Ectodermal cell (in vitro differentiated cells): ENCODE measurements around the gene JPH3.

ENCODE experiments used
- H3K27ac ChIP-seq: 2 replicates; pipeline ENCODE4 v1.7.0; 2013; ENCODE audit warnings: mild to moderate bottlenecking, low read depth, low read length; ENCODE audit not compliant: insufficient read depth, poor library complexity, severe bottlenecking
- H3K27me3 ChIP-seq: 2 replicates; pipeline ENCODE4 v1.7.0; 2013; ENCODE audit warnings: mild to moderate bottlenecking, low read length; ENCODE audit not compliant: insufficient read depth, control insufficient read depth, poor library complexity, severe bottlenecking
- H3K36me3 ChIP-seq: one replicate; pipeline ENCODE4 v1.7.0; 2013; ENCODE audit warnings: low read length; ENCODE audit not compliant: control insufficient read depth, insufficient read depth
- H3K4me1 ChIP-seq: one replicate; pipeline ENCODE4 v1.7.0; 2013; ENCODE audit warnings: low read length; ENCODE audit not compliant: control insufficient read depth, insufficient read depth
- H3K4me3 ChIP-seq: 2 replicates; pipeline ENCODE4 v1.7.0; 2013; ENCODE audit warnings: low read depth, low read length, control low read depth; ENCODE audit not compliant: insufficient read depth
- H3K9me3 ChIP-seq: 2 replicates; pipeline ENCODE4 v1.7.0; 2013; ENCODE audit warnings: mild to moderate bottlenecking, low read length, moderate library complexity; ENCODE audit not compliant: control insufficient read depth
- WGBS, 2 experiments: methylation state at CpG; one replicate each; pipeline ENCODE4 v1.1.7; 2013; ENCODE audit warnings: missing lambda C conversion rate in 2 of 2; 5-methylcytosine and 5-hydroxymethylcytosine counted together

Gene JPH3

DNA sequence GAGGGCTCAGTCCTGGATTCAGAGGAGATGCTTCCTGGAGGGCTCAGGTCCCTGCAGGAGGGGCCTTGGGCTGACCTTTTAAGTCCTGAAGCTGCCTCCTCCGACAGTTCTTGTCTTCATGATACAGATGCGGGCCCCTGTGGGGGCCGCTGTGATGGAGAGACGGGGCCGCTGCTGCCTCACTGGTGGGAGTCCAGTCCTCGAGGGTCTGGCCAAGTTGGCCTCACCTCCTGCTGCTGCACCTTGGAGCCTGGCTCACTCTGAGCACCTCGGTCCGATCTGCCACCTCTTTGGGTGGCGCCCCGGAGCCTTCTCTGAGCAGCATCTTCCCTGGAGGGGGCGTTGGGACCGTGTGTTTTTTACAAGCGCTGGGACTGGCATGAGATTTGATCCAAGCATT is 84.4 kb downstream of the JPH3 start:
- no peak overlapping the region for H3K4me3 ChIP-seq
- H3K36me3 ChIP-seq = no peaks in the 10 kb centered on the region
- no peak overlapping the region for H3K27ac ChIP-seq
- no peaks in the 10 kb centered on the region for H3K9me3 ChIP-seq
- H3K27me3 ChIP-seq = no peaks in the 10 kb centered on the region
- WGBS, 2 experiments = 86 to 87% methylated on average over 13 of the region's 13 CpGs
- H3K4me1 ChIP-seq = no peaks in the 10 kb centered on the region

DNA sequence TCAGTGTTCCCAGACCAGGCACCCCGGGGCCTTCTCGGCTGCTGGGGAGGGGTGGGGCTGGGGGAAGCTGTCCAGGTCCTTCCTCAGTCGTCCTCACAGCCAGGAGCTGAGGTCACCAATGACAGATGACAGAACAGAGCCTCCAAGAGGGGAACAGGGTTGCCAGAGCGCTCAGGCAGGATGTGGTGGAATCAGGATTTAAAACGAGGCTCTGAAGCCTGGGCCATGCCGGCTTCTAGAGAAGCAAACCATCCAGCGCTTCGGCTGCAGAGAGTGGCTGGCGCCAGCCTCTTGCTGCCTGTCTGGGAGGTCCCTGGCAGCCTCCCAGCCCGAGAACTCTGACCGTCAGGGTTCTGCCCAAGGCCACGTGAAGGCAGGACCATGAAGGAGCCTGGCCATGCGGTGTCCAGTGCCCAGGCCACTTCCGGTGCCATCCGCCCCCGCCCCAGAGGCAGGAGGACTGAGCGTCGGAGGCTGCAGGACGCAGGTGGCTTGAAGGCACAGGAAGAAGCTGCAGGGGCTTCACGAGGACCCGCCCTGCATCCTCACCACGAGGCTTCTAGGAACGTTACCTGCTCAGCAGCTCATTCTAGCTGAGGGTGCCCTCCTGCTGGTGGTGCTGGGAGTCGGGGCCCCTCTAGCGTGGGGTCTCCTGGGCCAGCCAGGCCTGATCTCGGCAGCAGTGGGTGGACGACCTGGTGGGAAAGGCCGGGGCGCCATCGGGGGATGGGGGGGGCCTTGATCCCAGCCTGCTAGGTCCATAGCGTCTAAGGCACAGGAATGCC is 85.0 kb downstream of the JPH3 start:
- 93 to 94% methylated on average over 31 of the region's 31 CpGs for WGBS, 2 experiments
- no peaks in the 10 kb centered on the region for H3K36me3 ChIP-seq
- no peaks in the 10 kb centered on the region for H3K4me1 ChIP-seq
- H3K27me3 ChIP-seq = no peaks in the 10 kb centered on the region
- H3K4me3 ChIP-seq = no peak overlapping the region
- no peaks in the 10 kb centered on the region for H3K9me3 ChIP-seq
- H3K27ac ChIP-seq = no peak overlapping the region

DNA sequence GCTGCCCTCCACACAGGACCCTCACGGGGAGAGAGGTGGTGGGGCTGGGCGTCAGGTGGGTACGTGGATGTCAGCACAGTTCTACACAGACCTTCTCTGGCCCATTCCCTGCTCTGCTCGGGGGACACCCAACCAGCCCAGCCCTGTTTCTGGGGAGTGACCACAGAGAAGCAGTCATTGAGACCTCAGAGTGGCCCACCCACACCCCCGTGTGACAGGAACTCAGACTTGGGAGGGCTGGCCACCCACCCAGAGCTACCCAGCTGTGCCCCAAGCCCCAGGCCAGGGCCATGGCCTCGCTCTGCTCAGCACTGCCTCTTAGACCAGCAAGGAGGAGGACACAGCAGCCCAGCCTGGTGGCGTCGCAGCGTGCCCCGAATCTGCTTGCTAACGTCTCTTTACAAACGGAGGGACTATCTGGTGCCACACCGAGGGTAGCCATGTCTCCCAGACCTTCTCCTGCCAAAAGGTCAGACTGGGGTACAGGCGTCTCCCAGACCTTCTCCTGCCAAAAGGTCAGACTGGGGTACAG is 85.8 kb downstream of the JPH3 start:
- Histone ChIP-seq H3K27ac (no peak overlapping the region), H3K36me3 (no peaks in the 10 kb centered on the region), H3K4me3 (no peak overlapping the region), H3K4me1 (no peaks in the 10 kb centered on the region), H3K27me3 (no peaks in the 10 kb centered on the region), H3K9me3 (no peaks in the 10 kb centered on the region)
- WGBS, 2 experiments = 90 to 92% methylated on average over 14 of the region's 14 CpGs

DNA sequence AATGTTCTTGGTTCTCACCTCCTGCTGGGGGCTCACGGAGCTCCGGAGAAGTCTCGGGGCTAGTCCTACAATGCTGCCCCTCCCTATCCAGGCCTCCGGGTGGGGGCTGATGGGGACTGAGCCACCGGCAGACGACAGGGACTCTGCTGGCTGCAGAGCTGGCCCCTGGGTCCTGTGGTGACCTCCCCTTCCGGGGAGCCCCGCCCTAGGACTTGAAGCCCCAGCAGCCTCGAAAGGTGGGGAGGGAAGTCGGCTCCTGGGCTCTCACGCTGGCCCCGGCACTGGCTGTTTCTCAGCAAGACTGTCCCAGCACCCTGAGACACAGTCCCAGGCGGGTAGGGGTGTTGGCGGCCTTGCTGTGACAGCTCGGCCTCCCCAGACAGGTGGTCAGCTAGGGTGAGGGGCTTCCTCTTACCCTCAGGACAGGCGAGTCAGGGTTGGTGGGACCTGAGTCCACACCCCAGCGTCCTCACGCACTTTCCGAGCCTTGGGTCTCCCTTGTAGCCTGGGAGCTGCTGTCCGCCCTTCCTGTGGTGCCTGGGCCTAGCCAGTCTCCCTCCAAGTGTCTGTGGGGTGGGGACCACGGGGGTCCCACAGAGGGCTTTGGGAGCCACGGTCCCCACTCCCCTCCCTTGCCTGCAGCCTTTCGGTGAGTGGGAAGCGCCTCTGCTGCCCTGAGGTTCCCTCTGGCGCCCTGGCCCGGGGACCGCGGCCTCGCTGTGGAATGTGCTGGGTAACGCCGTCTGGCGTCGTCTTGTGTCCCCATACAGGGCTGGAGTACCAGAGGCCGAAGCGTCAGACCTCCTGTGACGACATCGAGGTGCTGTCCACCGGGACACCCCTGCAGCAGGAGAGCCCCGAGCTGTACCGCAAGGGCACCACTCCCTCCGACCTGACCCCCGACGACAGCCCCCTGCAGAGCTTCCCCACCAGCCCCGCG is 86.8 kb downstream of the JPH3 start:
- Histone ChIP-seq H3K4me3 (no peak overlapping the region), H3K27ac (no peak overlapping the region), H3K27me3 (no peaks in the 10 kb centered on the region), H3K4me1 (no peaks in the 10 kb centered on the region), H3K36me3 (no peaks in the 10 kb centered on the region), H3K9me3 (no peaks in the 10 kb centered on the region)
- WGBS, 2 experiments = 94 to 95% methylated on average over 45 of the region's 45 CpGs

DNA sequence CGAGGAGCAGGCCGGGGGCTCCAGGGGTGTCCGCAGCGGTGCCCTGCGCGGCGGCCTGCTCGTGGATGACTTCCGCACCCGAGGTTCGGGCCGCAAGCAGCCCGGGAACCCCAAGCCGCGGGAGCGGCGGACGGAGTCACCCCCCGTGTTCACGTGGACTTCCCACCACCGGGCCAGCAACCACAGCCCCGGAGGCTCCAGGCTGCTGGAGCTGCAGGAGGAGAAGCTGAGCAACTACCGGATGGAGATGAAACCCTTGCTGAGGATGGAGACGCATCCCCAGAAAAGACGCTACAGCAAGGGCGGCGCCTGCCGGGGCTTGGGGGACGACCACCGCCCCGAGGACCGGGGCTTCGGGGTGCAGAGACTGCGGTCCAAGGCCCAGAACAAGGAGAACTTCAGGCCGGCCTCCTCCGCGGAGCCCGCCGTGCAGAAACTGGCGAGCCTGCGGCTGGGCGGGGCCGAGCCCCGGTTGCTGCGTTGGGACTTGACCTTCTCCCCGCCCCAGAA is 87.7 kb downstream of the JPH3 start:
- 96% methylated on average over 46 of the region's 46 CpGs for WGBS, 2 experiments
- Histone ChIP-seq H3K27ac (no peak overlapping the region), H3K4me1 (no peaks in the 10 kb centered on the region), H3K36me3 (no peaks in the 10 kb centered on the region), H3K27me3 (no peaks in the 10 kb centered on the region), H3K9me3 (no peaks in the 10 kb centered on the region), H3K4me3 (no peak overlapping the region)

DNA sequence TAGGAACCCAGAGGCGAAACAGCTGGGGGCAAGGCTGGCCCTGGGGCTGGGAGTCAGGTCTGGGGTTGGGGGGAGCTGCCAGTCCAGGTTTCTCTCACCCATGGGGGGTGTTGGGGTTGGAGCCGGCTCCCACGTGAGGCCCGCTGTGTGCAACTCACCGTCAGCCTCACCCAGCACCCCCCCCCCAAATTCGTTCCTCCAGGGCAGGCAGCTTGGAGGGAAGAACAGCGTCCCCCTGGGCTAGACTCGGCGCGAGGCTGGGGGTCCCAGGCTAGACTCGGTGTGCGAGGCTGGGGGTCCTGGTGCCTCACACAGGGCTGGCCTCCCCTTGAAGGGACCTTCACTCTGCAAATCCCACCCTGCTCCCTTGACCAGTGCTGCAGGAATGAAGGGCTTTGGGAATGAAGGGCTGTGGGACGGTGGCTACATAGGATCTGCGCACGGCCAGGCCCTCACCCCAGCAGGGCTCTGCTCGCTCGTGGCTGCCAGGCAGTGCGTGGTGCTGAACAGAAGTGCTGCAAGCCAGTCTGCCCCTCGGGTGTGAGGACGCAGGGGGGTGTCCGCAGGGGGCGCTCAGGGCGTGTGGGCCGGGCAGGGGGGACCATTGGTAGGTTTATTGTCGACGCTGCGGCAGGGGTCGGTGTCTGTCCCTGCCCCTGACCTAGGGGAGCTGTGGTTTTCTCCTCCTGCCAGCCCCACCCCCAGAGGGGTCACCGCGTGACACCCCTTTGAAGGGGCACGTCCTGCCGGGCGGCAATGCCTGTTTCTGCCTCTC is 88.8 kb downstream of the JPH3 start:
- H3K4me3 ChIP-seq = no peak overlapping the region
- no peak overlapping the region for H3K27ac ChIP-seq
- 88 to 89% methylated on average over 33 of the region's 33 CpGs for WGBS, 2 experiments
- no peaks in the 10 kb centered on the region for H3K27me3 ChIP-seq
- no peaks in the 10 kb centered on the region for H3K9me3 ChIP-seq
- no peaks in the 10 kb centered on the region for H3K36me3 ChIP-seq
- H3K4me1 ChIP-seq = no peaks in the 10 kb centered on the region

DNA sequence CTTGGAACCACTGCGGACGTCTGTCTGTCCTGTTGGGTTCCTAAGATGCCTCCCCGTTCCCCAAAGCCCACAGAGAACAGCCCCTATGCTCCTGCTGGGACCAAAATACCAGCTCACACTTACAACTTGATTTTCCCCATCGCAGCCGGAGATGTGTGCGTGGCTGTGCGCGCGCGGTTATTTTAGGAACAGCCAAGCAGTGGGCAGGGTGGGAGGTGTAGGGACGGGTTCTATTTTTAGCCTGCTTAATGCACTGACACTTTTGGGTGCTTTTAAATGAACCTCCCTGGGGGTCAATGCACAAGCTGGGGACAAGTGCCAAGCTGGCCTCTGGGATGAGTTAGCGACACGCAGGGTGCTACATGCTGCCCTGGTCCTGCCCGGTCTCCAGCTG is 89.4 kb downstream of the JPH3 start:
- Histone ChIP-seq H3K4me1 (no peaks in the 10 kb centered on the region), H3K27ac (no peak overlapping the region), H3K27me3 (no peaks in the 10 kb centered on the region), H3K9me3 (no peaks in the 10 kb centered on the region), H3K36me3 (no peaks in the 10 kb centered on the region), H3K4me3 (no peak overlapping the region)
- 90 to 93% methylated on average over 14 of the region's 14 CpGs for WGBS, 2 experiments

DNA sequence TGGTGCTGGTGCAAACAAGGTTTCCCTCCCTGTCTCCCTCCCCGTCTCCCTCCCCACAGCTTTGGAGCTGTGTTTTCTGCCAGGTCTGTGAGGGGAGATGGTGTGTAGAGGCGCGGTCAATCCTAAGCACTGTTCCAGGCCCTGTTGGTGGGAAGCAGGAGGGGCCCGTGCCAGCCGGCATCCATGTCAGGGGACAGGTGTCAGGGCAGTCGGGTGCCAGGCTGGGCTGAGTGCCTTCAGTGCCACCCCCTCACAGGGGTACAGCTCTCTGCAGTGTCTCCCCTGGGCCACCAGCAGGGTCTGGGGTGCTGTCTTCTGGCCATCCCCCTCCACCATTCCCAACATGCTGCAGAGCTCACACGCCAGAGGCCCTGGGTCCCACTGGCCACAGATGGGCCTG is 89.9 kb downstream of the JPH3 start:
- H3K4me3 ChIP-seq = no peak overlapping the region
- 93 to 95% methylated on average over 7 of the region's 7 CpGs for WGBS, 2 experiments

DNA sequence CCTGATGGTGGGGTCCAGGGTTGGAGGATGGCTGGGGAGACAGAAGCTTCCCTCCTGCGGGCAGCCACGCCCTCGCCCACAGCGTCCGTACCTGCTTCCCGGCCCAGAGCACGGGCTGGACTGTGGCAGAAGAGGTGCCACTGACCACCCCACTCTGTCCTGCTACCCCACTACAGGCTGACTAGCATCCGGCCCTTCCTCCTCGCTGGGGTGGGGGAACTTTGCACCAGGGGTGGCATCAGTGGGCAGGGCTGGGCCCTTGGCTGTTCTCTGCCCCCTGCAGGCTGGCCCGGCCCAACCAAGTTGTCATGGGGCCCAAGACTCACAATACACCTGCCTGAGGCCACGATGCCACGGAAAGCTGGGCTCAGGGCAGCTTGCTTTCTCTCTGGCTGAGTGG is 90.4 kb downstream of the JPH3 start:
- 92 to 93% methylated on average over 12 of the region's 12 CpGs for WGBS, 2 experiments
- H3K27ac ChIP-seq = no peak overlapping the region
- H3K9me3 ChIP-seq = no peaks in the 10 kb centered on the region
- H3K36me3 ChIP-seq = no peaks in the 10 kb centered on the region
- no peak overlapping the region for H3K4me3 ChIP-seq
- no peaks in the 10 kb centered on the region for H3K4me1 ChIP-seq
- H3K27me3 ChIP-seq = no peaks in the 10 kb centered on the region

More for the DNA sequence above, 89.9 kb downstream of the JPH3 start:
- Histone ChIP-seq H3K36me3 (no peaks in the 10 kb centered on the region), H3K27ac (no peak overlapping the region), H3K4me1 (no peaks in the 10 kb centered on the region), H3K27me3 (no peaks in the 10 kb centered on the region), H3K9me3 (no peaks in the 10 kb centered on the region)
